ENCODE data around the gene ARID5A. TPM values are rescaled to one million over a fixed set of nuclear protein-coding genes. Genes with fewer than 3 reads are reported as not detected.
A peak's percentile ranks its signal among the peaks of the same experiment; 100 is the strongest.

ARID5A gene
- total and polyA plus RNA-seq, 2 of the 13 experiments (the other 11 are each of a cell fraction or from before 2014, with no cell fraction given) = 6.0 to 9.5 TPM

DNA sequence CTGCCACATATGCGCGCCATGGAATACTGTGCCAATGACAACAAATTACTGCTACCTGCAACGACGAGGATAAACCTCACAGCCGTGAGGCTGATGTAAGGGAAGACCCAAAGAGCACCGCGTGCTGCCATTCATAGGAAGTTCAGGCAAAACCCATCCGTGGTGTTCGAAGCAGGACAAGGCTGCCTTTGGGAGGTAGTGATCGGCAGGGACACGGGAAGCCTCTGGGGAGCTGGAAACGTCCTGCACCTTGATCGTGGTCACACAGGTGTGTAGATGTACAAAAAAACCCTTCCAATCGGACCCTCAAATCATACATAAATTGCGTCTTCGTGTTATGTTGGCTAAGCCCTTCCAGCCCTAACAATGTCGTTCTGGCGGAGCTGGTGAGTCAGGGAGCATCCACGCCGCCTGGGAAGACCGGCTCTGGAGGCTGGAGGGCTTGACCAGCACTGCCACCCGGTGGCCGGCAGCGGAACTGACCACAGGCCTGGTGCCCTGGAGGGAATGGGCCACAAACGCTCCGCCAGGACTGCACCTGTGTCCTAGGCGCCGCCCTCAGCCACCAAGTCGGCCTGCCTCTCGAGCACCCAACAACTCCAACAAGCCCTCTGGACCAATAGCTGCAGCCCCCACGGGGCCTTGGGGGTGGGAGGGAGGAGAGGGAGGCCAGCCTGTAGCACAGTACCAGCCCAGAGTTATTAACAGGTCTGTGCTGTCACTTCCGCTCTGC lies 27.3 kb upstream of the ARID5A start (continued):
- TF ChIP-seq CSRNP1 (CRISPR knock-in tag; IDR thresholded peaks at IDR 0.05) = no peak
- no peak for TF ChIP-seq ZC3H4 (CRISPR knock-in tag; IDR thresholded peaks at IDR 0.05; ENCODE audit: borderline replicate concordance)
- TF ChIP-seq, protein P1, sequence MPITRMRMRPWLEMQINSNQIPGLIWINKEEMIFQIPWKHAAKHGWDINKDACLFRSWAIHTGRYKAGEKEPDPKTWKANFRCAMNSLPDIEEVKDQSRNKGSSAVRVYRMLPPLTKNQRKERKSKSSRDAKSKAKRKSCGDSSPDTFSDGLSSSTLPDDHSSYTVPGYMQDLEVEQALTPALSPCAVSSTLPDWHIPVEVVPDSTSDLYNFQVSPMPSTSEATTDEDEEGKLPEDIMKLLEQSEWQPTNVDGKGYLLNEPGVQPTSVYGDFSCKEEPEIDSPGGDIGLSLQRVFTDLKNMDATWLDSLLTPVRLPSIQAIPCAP (CRISPR knock-in tag; IDR thresholded peaks at IDR 0.05; ENCODE audit: low read depth) = no peak
- TF ChIP-seq, protein P2, sequence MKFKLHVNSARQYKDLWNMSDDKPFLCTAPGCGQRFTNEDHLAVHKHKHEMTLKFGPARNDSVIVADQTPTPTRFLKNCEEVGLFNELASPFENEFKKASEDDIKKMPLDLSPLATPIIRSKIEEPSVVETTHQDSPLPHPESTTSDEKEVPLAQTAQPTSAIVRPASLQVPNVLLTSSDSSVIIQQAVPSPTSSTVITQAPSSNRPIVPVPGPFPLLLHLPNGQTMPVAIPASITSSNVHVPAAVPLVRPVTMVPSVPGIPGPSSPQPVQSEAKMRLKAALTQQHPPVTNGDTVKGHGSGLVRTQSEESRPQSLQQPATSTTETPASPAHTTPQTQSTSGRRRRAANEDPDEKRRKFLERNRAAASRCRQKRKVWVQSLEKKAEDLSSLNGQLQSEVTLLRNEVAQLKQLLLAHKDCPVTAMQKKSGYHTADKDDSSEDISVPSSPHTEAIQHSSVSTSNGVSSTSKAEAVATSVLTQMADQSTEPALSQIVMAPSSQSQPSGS (CRISPR knock-in tag; IDR thresholded peaks at IDR 0.05) = peak; percentile 15; the same call in 1 of the 2 replicates
- TF ChIP-seq ZNF687 (CRISPR knock-in tag; IDR thresholded peaks at IDR 0.05) = peak; percentile 85
- no peak for TF ChIP-seq RCOR2 (CRISPR knock-in tag; IDR thresholded peaks at IDR 0.05)
- no peak for TF ChIP-seq ZNF12 (CRISPR knock-in tag; IDR thresholded peaks at IDR 0.05)
- TF ChIP-seq, protein P3, sequence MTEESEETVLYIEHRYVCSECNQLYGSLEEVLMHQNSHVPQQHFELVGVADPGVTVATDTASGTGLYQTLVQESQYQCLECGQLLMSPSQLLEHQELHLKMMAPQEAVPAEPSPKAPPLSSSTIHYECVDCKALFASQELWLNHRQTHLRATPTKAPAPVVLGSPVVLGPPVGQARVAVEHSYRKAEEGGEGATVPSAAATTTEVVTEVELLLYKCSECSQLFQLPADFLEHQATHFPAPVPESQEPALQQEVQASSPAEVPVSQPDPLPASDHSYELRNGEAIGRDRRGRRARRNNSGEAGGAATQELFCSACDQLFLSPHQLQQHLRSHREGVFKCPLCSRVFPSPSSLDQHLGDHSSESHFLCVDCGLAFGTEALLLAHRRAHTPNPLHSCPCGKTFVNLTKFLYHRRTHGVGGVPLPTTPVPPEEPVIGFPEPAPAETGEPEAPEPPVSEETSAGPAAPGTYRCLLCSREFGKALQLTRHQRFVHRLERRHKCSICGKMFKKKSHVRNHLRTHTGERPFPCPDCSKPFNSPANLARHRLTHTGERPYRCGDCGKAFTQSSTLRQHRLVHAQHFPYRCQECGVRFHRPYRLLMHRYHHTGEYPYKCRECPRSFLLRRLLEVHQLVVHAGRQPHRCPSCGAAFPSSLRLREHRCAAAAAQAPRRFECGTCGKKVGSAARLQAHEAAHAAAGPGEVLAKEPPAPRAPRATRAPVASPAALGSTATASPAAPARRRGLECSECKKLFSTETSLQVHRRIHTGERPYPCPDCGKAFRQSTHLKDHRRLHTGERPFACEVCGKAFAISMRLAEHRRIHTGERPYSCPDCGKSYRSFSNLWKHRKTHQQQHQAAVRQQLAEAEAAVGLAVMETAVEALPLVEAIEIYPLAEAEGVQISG (CRISPR knock-in tag; IDR thresholded peaks at IDR 0.05) = peak; percentile 72
- 0 out of 2 replicates have a peak, but pooled peaks have one; percentile 52 for TF ChIP-seq KLF15 (CRISPR knock-in tag; IDR thresholded peaks at IDR 0.05; ENCODE audit: borderline replicate concordance)
- no peak for TF ChIP-seq ZNF275 (CRISPR knock-in tag; IDR thresholded peaks at IDR 0.05; ENCODE audit: borderline replicate concordance)
- no peak; the same call in 1 of the 2 replicates for TF ChIP-seq NR2C2 (CRISPR knock-in tag; IDR thresholded peaks at IDR 0.05; ENCODE audit: borderline replicate concordance)
- no peak for TF ChIP-seq CREB3 (CRISPR knock-in tag; IDR thresholded peaks at IDR 0.05)
